Measurements from ENCODE around the gene EP400.

- TF ChIP-seq CTCF (IDR thresholded peaks at IDR 0.05), result no peak
- TF ChIP-seq ZFX (IDR thresholded peaks at IDR 0.05; ENCODE audit: borderline replicate concordance), result no peak
These were observed 30.7 kb upstream of the EP400 start for GRCh38 chr12:131919051-131919347.
